A549 (cell line): ENCODE measurements around the gene CDH4.

ENCODE experiments used
- EP300 ChIP-seq, 2 experiments: fragments of >200 bp; sonication (Bioruptor Twin); formaldehyde crosslinking; IDR thresholded peaks; 2 replicates in 1 of 2; 3 replicates in 1 of 2; pipeline ENCODE4 v1.6.1; 2016 to 2017
- NPAS2 ChIP-seq: fragments of 250-450 bp; sonication (Bioruptor Pico); IDR thresholded peaks from 2 replicates; pipeline ENCODE4 v1.8.0; 2022; ENCODE audit warnings: mild to moderate bottlenecking, moderate library complexity, borderline replicate concordance
- POLR2A ChIP-seq: IDR thresholded peaks from 2 replicates; pipeline ENCODE4 v1.6.1; 2012; ENCODE audit warnings: mild to moderate bottlenecking, low read length
- TF ChIP-seq, protein P1 (sequence below): fragments of >200 bp; sonication (Bioruptor Twin); formaldehyde crosslinking; IDR thresholded peaks from 3 replicates; pipeline ENCODE4 v1.5.1; 2016
- TF ChIP-seq, protein P2 (sequence below): fragments of 200-600 bp; sonication (generic); IDR thresholded peaks from 2 replicates; pipeline ENCODE4 v1.6.1; 2016; ENCODE audit warnings: antibody characterized with exemption, mild to moderate bottlenecking, moderate library complexity

DNA sequence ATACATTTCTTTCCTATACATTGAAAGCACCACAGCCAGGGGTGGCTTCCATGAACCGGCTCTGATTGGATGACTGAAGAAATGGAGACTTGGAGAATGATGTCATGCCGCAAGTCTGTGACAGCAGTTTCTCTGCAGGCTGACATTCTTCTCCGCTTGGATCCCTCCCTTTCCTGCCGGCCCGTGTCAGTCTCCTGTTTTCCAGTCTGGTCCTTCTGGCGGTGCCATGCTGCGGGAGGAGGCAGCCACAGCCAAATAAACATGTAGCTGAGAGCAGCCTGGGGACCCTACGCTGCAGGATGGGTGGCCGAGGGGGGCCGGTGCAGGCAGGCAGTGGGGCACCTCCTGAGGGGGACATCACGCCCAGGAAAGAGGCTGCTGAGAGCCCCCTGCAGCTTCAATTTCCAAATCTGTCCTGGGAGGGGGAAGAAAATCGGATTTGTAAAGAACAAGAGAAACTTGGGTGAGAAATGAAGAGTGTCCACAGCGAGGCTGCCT is 635.6 kb downstream of the CDH4 start:
- TF ChIP-seq, protein P1, sequence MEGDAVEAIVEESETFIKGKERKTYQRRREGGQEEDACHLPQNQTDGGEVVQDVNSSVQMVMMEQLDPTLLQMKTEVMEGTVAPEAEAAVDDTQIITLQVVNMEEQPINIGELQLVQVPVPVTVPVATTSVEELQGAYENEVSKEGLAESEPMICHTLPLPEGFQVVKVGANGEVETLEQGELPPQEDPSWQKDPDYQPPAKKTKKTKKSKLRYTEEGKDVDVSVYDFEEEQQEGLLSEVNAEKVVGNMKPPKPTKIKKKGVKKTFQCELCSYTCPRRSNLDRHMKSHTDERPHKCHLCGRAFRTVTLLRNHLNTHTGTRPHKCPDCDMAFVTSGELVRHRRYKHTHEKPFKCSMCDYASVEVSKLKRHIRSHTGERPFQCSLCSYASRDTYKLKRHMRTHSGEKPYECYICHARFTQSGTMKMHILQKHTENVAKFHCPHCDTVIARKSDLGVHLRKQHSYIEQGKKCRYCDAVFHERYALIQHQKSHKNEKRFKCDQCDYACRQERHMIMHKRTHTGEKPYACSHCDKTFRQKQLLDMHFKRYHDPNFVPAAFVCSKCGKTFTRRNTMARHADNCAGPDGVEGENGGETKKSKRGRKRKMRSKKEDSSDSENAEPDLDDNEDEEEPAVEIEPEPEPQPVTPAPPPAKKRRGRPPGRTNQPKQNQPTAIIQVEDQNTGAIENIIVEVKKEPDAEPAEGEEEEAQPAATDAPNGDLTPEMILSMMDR = no peak
- TF ChIP-seq NPAS2 (CRISPR knock-in tag) (no peak), EP300 (IDR thresholded peaks at IDR 0.05) (no peak), POLR2A (no peak)
- TF ChIP-seq, protein P2, sequence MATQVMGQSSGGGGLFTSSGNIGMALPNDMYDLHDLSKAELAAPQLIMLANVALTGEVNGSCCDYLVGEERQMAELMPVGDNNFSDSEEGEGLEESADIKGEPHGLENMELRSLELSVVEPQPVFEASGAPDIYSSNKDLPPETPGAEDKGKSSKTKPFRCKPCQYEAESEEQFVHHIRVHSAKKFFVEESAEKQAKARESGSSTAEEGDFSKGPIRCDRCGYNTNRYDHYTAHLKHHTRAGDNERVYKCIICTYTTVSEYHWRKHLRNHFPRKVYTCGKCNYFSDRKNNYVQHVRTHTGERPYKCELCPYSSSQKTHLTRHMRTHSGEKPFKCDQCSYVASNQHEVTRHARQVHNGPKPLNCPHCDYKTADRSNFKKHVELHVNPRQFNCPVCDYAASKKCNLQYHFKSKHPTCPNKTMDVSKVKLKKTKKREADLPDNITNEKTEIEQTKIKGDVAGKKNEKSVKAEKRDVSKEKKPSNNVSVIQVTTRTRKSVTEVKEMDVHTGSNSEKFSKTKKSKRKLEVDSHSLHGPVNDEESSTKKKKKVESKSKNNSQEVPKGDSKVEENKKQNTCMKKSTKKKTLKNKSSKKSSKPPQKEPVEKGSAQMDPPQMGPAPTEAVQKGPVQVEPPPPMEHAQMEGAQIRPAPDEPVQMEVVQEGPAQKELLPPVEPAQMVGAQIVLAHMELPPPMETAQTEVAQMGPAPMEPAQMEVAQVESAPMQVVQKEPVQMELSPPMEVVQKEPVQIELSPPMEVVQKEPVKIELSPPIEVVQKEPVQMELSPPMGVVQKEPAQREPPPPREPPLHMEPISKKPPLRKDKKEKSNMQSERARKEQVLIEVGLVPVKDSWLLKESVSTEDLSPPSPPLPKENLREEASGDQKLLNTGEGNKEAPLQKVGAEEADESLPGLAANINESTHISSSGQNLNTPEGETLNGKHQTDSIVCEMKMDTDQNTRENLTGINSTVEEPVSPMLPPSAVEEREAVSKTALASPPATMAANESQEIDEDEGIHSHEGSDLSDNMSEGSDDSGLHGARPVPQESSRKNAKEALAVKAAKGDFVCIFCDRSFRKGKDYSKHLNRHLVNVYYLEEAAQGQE = no peak
